Muscle of back (tissue), 11 donors: Measurements from ENCODE around the gene AKT1. TPM values are rescaled to one million over a fixed set of nuclear protein-coding genes. Genes with fewer than 3 reads are reported as not detected.

Experiments used
- DNase-seq, 3 donors: peaks; one replicate each; pipeline versions ENCODE4 v3.0.0 to v3.0.0-alpha.2; 2013
- polyA plus RNA-seq, 10 donors: library from polyadenylated mRNA; unstranded; fragments of 120-200 nt; gene quantifications; one replicate each; pipeline ENCODE4 v1.2.1, GENCODE V29; 2013; ENCODE audit not compliant: insufficient read length in 10 of 10

Gene AKT1
- polyA plus RNA-seq, 10 donors = 136 to 198 (median 172) TPM

- no peak for DNase-seq
Measured at GRCh38 chr14:104775073-104775489, 20.5 kb downstream of the AKT1 start.

GRCh38 chr14:104774453-104775072 lies 21.0 kb downstream of the AKT1 start:
- no peak for DNase-seq

GRCh38 chr14:104773505-104774452 lies 21.8 kb downstream of the AKT1 start:
- DNase-seq = no peak

GRCh38 chr14:104772707-104773504 lies 22.6 kb downstream of the AKT1 start:
- DNase-seq = no peak

GRCh38 chr14:104771918-104772706 lies 23.4 kb downstream of the AKT1 start:
- no peak for DNase-seq

GRCh38 chr14:104771374-104771773 lies 24.2 kb downstream of the AKT1 start:
- DNase-seq = no peak

GRCh38 chr14:104770851-104771272 lies 24.7 kb downstream of the AKT1 start:
- DNase-seq = no peak

- DNase-seq = no peak
Measured at GRCh38 chr14:104770072-104770579, 25.4 kb downstream of the AKT1 start.

- DNase-seq = no peak
Measured at GRCh38 chr14:104769324-104770071, 26.1 kb downstream of the AKT1 start.

- DNase-seq = peak; percentile 68 to 91 (median 88)
Measured at GRCh38 chr14:104768437-104769323, 26.9 kb downstream of the AKT1 start.

GRCh38 chr14:104767634-104767918 lies 28.0 kb downstream of the AKT1 start:
- no peak for DNase-seq

- DNase-seq = no peak
Measured at GRCh38 chr14:104766863-104767633, 28.5 kb downstream of the AKT1 start.

GRCh38 chr14:104766256-104766862 lies 29.2 kb downstream of the AKT1 start:
- no peak for DNase-seq

GRCh38 chr14:104765517-104765916 lies 30.0 kb downstream of the AKT1 start:
- no peak for DNase-seq

- no peak for DNase-seq
Measured at GRCh38 chr14:104758981-104759969, 36.3 kb downstream of the AKT1 start.

GRCh38 chr14:104757681-104758392 lies 37.7 kb downstream of the AKT1 start:
- no peak for DNase-seq
